Ovary (tissue), 3 donors: ENCODE data around the gene AMOTL1.
A peak's percentile ranks its signal among the peaks of the same experiment; 100 is the strongest.

Experiments
- EP300 ChIP-seq: sonication (generic); formaldehyde crosslinking; IDR thresholded peaks from one replicate; pipeline ENCODE4 v1.6.1; 2017; ENCODE audit warnings: antibody characterized with exemption
- POLR2A ChIP-seq: fragments of 450-650 bp; IDR thresholded peaks from one replicate; pipeline ENCODE4 v1.6.1; 2017; ENCODE audit warnings: antibody characterized with exemption, mild to moderate bottlenecking, moderate library complexity
- TF ChIP-seq, protein P1 (sequence below), 3 donors: fragments of 450-650 bp in 2 of 3; fragments of 200-600 bp in 1 of 3; IDR thresholded peaks; one replicate each; pipeline versions ENCODE4 v1.5.1 to v1.8.0; 2016 to 2022; ENCODE audit warnings: antibody characterized with exemption in 3 of 3, mild to moderate bottlenecking in 1 of 3
- donor health status: DM: no; HTN: no; CAD: no.

DNA sequence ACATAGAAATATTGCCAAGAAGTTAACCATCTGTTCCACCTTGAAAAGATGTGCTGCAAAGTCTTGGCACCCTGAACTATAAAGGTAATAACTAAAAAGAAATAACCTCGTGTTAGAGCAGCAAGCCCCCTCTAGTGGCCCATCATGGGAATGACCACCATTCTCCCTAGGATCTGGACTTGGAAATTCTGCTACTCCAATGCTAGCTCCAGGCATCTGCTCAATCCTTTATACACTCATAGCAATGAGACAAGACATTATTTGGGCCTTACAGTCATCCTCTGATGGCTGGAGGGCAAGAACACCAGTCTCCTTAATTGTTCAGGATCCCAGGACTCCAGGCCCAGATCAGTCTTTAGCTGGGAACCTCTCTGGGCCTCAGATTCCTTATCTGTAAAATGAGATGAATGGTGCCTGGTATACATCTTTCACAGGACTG is 129.2 kb downstream of the AMOTL1 start:
- TF ChIP-seq, protein P1, sequence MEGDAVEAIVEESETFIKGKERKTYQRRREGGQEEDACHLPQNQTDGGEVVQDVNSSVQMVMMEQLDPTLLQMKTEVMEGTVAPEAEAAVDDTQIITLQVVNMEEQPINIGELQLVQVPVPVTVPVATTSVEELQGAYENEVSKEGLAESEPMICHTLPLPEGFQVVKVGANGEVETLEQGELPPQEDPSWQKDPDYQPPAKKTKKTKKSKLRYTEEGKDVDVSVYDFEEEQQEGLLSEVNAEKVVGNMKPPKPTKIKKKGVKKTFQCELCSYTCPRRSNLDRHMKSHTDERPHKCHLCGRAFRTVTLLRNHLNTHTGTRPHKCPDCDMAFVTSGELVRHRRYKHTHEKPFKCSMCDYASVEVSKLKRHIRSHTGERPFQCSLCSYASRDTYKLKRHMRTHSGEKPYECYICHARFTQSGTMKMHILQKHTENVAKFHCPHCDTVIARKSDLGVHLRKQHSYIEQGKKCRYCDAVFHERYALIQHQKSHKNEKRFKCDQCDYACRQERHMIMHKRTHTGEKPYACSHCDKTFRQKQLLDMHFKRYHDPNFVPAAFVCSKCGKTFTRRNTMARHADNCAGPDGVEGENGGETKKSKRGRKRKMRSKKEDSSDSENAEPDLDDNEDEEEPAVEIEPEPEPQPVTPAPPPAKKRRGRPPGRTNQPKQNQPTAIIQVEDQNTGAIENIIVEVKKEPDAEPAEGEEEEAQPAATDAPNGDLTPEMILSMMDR (IDR thresholded peaks at IDR 0.05) = peak; percentile 49 to 70 (median 60)
- TF ChIP-seq EP300 (no peak), POLR2A (no peak)
